Myocyte (in vitro differentiated cells): ENCODE measurements around the gene SH3BP5. TPM values are rescaled to one million over a fixed set of nuclear protein-coding genes. Genes with fewer than 3 reads are reported as not detected.

Experiments used
- DNase-seq: peaks from one replicate; pipeline ENCODE4 v3.0.0-alpha.2; 2012; ENCODE audit warnings: low read depth
- total RNA-seq: library from RNA; depleted of rRNA; stranded (reverse); fragments of >200 nt; gene quantifications from 2 replicates; pipeline ENCODE4 v1.2.3, GENCODE V29; 2014

The SH3BP5 gene
- total RNA-seq, 1 donor from 2014 or later = 12.2 TPM

DNA sequence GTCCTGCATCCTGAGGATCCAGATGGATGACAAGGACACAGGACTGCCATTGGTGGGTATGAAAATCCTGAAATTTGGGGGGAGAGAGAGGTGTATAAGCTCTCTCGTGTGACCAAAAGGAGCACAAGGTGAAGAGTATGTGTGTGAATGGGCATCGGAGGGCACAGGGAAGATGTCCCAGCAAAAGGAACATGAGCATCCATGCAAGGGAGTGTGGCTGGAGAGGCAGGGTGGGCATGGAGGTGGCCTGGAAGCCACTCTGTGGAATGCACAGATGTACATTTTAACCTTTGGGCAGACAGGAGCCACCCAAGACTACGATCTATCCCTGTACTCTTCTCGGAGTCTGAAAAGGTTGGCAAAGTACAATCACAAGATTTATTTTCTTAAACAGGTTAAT, 71.9 kb downstream of the SH3BP5 start:
- DNase-seq = no peak

DNA sequence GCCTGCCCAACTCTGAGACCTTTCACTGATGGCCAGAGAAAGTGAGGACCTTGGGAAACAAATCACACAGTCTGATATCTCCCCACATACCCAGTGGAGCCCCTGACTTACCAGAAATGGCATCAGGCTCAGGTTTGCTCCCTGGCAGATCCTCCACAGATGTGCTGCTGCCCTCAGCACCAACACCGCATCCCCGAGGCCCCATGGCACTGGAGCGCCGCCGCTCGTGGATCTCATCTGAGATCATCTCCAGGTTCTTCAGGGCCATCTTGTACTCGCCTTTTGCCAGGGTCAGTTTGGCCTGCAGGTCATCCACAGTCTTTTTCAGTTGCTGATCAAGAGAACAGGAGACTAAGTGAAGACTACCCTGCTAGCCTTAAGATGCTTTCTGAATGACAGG, 73.7 kb downstream of the SH3BP5 start:
- no peak for DNase-seq

DNA sequence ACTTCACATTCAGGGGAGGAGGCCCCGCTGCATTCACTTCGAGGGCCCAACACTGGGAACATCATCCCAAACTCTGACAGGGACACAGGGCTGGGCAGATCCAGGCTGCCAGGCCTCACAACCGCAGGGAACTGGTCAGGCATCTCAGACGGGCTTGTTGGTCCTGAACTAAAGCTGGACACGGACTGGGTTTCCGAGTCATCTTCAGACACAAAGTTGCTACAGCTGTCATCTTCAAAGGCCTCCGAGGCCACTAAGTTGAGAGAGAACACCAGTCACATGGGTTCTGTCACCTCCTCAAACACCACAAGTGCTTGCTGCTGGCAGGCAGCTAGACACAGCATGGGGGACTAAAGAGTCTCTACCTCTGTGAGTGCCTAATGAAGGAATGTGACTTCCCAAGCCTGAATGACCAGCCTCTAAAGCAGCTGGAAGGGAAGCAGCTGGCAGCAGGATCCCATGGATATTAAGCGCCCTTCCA, 75.5 kb downstream of the SH3BP5 start:
- DNase-seq = peak; percentile 97

DNA sequence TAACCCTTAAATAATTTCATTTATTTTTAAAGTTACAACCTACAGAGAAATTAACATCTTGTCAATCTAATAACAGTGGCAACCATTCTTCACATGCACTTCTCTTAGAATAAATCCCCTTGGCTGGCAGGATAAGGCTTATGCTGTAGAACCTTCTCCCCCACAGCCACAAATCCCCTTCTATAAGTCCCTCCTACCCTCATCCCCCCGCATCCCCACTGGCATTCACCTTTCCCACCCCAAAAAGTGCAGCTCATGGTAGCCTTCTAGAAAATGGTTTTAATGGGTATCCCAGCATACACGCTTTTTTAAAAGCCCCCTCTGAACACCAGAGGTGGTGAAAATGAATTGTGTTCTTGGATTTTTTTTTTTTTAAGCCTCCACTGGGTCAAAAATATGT, 77.2 kb downstream of the SH3BP5 start:
- no peak for DNase-seq

DNA sequence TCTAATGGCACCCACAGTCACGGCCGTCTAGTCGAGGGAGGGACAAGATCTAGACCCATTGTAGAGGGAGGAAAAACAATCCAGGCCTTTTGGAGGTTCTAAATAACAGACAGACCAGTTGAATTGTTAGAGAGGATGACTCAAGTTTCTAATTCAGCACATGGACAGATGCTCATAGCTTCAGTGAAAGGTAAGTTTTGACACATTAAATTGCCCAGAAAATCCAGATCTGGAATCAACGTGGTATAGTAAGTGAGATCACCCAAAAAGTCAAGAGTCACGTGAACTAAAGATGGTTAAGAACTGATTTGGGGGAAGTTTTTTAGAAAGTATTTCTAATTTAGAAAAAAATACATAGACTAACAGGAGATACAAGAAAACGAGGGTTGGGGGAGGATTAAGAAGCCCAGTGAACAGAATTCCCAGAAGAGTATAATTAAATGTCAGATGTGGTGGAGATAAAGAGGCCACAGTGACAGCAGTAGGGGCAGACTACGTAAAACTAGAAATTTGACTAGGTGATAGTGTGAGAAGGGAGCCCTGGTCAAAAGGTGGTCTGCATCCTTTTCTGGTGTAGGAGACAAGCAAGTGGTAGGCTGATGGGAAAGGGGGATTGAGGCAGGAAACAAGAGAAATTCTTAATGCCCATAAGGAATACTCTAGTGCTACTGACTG, 79.2 kb downstream of the SH3BP5 start:
- DNase-seq = no peak

DNA sequence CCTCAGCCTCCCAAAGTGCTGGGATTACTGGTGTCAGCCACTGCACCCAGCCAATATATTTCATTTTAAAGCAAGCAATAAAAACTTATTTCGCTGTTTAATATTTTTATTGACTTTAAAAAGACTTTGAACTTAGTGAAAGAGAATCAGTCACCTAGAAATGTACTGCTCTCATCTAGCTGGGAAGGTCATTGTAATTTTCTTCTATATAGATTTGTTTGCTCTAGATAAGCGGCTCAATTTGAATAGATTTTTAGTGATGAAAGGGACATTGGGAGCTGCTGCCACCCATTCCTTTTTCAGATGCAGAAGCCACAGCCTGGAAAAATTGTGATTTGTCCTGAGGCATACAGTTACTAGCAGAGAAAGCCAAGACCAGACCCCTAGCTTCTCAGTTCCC, 86.2 kb downstream of the SH3BP5 start:
- DNase-seq = no peak

DNA sequence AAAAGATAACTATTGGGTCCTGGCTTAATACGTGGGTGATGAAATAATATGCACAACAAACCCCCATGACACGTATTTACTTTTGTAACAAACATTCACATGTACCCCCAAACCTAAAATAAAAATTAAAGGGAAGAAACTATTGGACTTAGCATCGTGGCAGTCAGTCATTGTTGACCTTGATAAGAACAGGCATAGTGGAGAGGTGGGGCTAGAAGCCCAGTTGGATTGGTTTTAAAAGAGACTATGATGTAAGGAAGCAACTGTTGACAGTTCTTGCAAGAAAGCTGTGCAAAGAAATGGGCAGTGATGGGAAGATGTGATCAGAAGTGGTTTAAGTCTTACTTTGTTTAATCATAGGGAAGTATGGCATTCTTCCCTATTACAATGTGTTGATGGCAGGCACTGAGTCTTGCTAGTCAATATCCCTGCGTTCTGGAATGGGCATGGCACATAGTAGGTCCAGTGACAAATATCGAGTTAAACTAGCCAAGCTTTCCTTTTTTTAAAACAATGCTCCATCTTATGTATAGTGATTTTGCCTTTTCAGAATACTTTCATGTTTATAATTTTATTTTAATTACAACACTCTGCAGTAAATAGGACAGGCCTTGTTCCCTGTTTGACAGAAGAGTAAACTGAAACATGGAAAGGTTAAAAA, 88.4 kb downstream of the SH3BP5 start:
- no peak for DNase-seq

DNA sequence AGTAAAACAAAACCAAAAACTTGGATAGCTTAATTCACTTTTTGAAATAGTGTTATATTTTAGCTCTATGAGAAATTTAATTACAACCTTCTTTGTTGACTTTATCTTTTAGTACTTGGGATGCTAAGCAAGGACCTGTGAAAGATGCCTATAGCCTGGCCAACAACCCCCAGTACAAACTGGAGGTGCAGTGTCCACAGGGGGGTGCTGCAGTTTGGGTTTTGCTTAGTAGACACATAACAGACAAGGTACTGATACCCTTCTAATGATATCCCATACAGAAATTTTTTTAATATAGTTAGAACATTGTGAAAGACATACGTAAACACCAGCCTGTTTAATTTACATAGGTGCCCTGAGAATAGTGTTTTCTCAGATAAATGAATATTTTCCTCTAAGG, 91.0 kb downstream of the SH3BP5 start:
- DNase-seq = no peak

DNA sequence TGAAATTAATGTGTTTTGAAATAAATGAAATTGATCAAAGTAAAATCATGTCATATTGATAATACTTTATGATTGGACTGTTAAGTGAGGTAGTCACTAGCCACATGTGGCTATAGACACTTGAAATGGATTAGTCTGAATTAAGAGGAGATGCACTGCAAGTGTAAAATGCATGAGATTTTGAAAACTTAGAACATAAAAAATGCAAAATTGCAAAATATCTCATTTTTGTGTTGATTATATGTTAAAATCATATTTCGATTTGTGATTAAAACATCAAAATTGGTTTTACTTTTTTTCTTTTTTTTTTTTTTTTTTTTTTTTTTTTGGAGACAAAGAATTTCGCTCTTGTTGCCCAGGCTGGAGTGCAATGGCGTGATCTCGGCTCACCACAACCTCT, 103.1 kb downstream of the SH3BP5 start:
- DNase-seq = no peak

DNA sequence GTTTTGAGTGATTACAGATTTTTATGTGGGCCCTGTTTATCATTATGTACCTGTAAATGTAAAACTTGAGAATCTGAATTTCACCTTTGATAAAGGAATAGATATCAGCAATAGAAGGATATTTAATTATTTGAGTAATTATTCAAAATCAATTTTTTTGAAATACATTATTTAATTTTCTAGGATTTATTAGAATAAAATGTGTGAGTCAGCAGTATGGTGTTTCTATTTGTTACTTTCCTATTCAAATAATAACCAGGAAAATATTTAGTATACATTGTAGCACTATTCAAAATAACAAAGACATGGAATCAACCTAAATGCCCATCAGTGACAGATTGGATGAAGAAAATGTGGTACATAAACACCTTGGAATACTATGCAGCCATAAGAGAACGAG, 104.2 kb downstream of the SH3BP5 start:
- no peak for DNase-seq

DNA sequence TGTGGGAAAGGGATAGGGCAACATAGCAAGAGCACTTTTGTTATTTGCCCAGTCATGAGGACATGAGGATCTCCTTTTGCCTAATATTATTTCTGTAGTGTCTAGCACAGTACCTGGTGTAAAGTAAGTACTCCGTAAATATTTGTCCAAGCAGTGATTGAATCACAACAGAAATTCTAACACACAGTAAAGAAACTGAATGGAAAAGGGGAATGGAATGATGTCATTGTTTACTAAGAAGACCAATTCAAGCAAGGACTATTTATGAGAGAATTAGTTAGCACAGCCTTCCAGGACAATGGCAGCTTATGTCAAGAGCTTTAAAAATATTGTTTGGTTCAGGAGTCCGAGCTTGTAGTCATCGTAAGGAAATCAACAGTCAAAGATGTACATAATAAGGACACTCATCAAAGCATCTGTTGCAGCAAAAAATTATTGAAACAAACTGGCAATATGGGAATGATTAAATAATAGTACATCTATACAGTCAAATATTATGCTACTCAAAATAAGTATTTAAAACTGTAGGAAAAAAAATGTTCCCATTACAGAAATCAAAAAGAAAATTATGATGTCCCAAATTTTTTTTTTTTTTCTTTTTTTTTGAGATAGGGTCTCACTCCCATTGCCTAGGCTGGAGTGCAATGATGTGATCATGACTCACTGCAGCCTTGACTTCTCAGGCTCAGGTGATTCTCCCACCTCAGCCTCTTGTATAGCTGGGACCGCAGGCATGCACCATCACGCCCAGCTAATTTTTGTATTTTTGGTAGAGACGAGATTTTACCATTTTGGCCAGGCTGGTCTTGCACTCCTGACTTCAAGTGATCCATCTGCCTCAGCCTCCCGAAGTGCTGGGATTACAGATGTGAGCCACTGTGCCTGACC, 108.5 kb downstream of the SH3BP5 start:
- DNase-seq = no peak

DNA sequence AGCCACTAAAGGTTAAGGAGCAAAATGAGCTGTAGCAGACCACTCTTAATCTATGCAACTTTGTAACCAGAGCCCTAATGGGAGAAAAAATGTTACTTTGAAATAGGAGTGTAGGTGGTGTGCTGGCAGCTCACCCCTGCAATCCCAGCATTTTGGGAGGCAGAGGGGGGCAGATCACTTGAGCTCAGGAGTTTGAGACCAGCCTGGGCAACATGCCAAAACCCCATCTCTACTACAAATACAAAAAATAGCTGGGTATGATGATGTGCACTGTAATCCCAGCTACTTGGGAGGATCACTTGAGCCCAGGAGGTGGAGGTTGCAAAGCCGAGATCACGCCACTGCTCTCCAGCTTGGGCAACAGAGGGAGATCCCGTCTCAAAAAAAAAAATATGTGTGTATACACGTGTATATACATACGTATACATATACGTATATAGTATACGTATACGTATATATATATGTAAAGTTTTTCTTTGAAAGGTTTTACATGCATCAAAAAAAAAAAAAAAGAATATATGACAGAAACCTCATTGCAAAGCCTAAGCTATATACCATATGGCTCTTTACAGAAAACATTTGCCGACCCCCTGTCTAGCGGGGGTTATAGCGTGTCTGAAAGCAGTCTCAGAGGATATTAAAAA, 110.7 kb downstream of the SH3BP5 start:
- DNase-seq = no peak

DNA sequence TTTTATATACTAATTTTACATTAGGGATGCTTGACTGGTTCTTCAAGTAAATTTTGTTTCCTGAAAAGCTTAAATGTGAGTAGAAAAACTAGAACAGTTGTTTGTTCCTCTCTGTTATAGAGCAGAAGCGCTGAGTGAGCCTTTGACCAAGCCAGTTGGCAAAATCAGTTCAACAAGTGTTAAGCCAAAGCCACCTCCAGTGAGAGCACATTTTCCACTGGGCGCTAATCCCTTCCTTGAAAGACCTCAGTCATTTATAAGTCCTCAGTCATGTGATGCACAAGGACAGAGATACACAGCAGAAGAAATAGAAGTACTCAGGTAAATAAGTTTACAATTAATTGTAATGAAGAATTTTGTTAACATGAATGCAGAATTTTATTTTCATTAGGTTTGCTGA, 111.7 kb downstream of the SH3BP5 start:
- peak; percentile 26 for DNase-seq

DNA sequence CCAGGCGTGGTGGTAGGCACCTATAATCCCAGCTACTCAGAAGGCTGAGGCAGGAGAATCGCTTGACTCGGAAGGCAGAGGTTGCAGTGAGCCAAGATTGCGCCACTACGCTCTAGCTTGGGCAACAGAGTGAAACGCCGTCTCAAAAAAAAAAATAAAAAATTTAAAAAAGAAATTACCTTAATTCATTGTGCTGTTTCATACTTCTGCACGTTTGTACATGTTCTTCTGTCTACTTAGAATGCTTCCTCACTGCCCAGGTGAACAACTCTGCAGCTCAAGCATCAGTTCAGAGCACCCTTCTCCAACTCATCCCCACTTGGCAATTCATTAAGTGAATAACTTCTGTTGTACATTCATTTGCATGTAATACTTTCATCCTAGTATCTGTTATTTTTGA, 112.3 kb downstream of the SH3BP5 start:
- no peak for DNase-seq

DNA sequence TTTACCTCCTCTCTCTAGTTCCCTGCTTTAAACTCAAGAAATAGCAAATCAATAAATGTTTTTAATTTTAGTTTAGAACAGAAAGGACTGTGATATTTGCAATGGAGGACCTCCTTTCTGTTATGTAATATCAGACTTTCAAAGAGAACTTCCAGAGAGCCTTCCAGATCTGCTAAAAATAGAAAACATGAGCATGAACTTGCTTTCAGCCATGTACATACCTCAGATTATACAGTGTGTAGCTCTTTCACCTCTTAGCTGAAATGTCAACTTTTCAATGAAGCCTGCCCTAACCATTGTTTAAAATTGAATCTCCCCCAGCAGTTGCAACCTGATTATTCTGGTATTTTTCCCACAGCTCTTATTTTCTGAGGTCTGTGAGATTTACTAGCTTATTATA, 113.7 kb downstream of the SH3BP5 start:
- DNase-seq = no peak

DNA sequence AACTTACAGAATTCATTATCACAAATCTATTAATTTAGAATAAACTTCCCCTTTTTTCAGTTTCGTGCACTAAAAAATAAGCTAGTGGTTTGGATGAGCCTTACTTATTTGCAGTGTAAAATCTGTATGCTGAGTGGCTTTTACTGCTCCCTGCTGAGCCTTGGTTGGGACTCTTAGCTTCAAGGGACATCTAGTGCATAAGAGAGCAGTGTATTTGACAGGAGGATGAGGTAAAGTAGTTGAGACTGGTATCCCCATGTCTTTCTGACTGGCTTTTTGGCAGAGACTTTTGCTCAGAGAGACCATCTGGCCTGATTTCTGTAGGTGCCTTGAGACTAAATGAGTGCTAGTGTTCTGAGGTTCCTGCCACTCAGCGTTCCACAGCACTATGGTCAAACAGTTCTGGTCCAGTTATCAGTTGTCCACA, 114.5 kb downstream of the SH3BP5 start:
- DNase-seq = no peak

DNA sequence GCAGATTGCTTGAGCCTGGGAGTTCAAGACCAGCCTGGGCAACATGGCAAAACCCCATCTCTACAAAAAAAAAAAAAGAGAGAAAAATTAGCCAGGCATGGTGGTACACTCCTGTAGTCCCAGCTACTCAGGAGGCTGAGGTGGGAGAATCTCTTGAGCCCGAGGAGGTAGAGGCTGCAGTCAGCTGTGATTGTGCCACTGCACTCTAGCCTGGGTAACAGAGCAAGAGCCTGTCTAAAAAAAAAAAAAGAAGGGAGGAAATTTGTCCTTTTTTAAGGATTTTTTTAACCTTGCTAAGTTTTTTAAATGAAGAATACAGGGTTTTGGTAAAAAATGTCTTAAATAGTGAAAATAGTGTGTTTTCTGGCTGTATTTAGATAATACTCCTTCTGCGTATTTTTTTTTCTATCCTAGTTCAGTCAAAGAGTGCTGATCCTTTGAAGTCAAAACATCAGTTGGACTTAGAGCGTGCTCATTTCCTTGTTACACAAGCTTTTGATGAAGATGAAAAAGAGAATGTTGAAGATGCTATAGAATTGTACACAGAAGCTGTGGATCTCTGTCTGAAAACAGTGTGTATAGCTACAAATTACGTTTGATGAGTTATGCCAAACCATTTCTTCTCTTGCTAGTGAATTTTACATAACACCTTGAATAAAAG, 115.2 kb downstream of the SH3BP5 start:
- no peak for DNase-seq

DNA sequence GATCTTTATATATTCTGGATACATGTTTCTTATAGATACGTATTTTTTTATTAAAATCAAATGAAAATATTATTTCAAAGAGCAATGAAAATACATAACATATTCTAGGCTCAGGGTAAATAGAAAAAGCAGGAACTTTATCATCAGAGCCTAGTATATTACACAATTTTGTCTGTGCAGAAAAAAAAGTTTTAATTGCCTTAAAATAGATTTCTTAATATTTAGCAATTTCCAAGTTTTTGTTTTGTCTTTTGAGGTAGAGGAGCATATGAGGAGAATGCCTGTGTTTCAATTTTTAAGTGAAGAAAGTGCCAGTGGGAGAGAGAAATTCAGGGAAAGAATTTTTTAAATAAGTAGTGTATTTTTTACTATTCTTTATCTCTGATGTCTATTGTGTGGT, 115.9 kb downstream of the SH3BP5 start:
- DNase-seq = no peak

DNA sequence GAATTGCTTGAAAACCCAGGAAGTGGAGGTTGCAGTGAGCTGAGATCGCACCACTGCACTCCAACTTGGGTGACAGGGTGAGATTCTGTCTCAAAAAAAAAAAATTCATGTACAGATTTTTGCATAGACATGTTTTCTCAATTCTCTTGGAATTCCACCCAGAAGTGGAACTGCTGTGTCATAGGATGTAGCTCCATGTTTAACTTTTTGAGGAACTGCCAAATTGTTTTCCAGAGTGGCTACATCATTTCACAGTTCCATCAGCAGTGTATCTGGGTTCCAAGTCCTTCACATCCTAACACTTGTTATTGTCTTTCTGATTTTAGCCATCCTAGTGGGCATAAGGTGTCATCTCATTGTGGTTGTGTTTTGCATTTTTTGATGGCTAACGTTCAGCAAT, 116.4 kb downstream of the SH3BP5 start:
- no peak for DNase-seq

DNA sequence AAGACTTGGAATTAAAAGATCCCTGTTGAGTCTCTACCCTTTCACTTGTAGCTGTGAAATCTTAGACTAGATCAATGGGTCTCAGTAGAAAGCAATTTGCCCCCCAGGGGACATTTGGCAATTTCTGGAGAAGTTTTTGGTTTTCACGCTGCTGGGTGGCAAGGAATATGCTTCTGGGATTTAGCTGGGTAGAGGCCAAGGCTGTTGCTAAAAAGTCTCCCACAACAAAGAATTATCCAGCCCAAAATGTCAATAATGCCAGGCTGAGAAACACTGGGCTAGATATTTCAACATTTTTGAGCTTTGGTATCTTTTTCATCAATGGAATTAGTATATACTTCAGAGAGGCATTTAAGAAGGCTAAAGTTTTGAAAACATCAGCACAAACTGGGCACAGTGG, 117.6 kb downstream of the SH3BP5 start:
- no peak for DNase-seq

DNA sequence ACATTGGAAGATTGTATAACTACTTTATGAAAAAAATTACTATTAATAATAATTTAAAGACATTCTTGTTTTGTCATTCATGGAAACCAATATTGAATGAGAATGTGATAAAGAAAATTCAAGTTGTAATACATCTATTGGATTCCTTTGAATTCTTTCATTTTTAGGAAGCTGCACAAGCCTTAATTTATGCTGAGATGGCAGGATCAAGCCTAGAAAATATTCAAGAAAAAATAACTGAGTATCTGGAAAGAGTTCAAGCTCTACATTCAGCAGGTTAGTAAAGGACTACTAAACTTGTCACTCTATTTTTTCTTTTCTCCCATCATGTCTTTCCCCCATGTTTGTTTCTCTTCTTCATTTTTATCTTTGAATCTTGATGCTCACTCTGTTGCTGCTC, 120.4 kb downstream of the SH3BP5 start:
- no peak for DNase-seq
